CD4-positive, CD25-positive, alpha-beta regulatory T cell (primary cell): ENCODE results near the gene LCE6A. TPM values are rescaled to one million over a fixed set of nuclear protein-coding genes. Genes with fewer than 3 reads are reported as not detected.

Experiments
- ATAC-seq, 2 donors: fragments of 150-1000 bp; cut with Tn5 transposase; one replicate each; pipeline ENCODE4 v1.10.0; 2021; ENCODE audit warnings: low read depth in 2 of 2, moderate number of reproducible peaks in 2 of 2, moderate library complexity in 1 of 2
- DNase-seq, 3 donors: peaks; one replicate each; pipeline versions ENCODE4 v3.0.0 to v3.0.0-alpha.2; 2012 to 2022; ENCODE audit warnings: mixed read lengths in 1 of 3
- H3K27ac ChIP-seq: one replicate; pipeline ENCODE4 v1.7.0; 2013; ENCODE audit warnings: mild to moderate bottlenecking, low read length; ENCODE audit not compliant: insufficient read depth, poor library complexity, severe bottlenecking
- H3K27me3 ChIP-seq: one replicate; pipeline ENCODE4 v1.7.0; 2013; ENCODE audit warnings: low read length; ENCODE audit not compliant: control insufficient read depth, insufficient read depth
- H3K36me3 ChIP-seq: one replicate; pipeline ENCODE4 v1.7.0; 2013; ENCODE audit warnings: mild to moderate bottlenecking, low read length, moderate library complexity; ENCODE audit not compliant: control insufficient read depth, insufficient read depth
- H3K4me1 ChIP-seq: 2 replicates; pipeline ENCODE4 v1.7.0; 2013; ENCODE audit warnings: mild to moderate bottlenecking, low read length; ENCODE audit not compliant: insufficient read depth, control insufficient read depth, poor library complexity, severe bottlenecking
- H3K4me3 ChIP-seq: one replicate; pipeline ENCODE4 v1.7.0; 2013; ENCODE audit warnings: low read depth, mild to moderate bottlenecking, low read length, moderate library complexity
- H3K9me3 ChIP-seq, 2 experiments: 1 replicate in 1 of 2; 2 replicates in 1 of 2; pipeline ENCODE4 v1.7.0; 2013; ENCODE audit warnings: low read length in 2 of 2, mild to moderate bottlenecking in 1 of 2, moderate library complexity in 1 of 2; ENCODE audit not compliant: control insufficient read depth in 2 of 2
- H3K27ac Mint-ChIP-seq, 3 donors: one replicate each; pipeline ENCODE4 v1.8.0; 2020 to 2022; ENCODE audit warnings: mild to moderate bottlenecking in 3 of 3, mixed read lengths in 3 of 3, moderate library complexity in 2 of 3
- H3K27me3 Mint-ChIP-seq: one replicate; pipeline ENCODE4 v1.8.0; 2022; ENCODE audit warnings: mild to moderate bottlenecking, mixed read lengths
- H3K36me3 Mint-ChIP-seq: one replicate; pipeline ENCODE4 v1.8.0; 2020; ENCODE audit warnings: mixed read lengths
- H3K4me1 Mint-ChIP-seq, 4 donors: one replicate each; pipeline ENCODE4 v1.8.0; 2020 to 2022; ENCODE audit warnings: mixed read lengths in 4 of 4, mild to moderate bottlenecking in 1 of 4
- H3K4me3 Mint-ChIP-seq, 4 donors: one replicate each; pipeline ENCODE4 v1.8.0; 2020 to 2022; ENCODE audit warnings: mild to moderate bottlenecking in 4 of 4, mixed read lengths in 4 of 4, moderate library complexity in 3 of 4
- H3K9me3 Mint-ChIP-seq, 7 donors: one replicate each; pipeline ENCODE4 v1.8.0; 2020 to 2022; ENCODE audit warnings: mixed read lengths in 7 of 7, mild to moderate bottlenecking in 3 of 7, moderate library complexity in 2 of 7
- polyA plus RNA-seq, 4 donors: library from polyadenylated mRNA; unstranded; fragments of 300-500 nt; fragmentation: Illumina TruSeq; gene quantifications; one replicate each; pipeline ENCODE4 v1.2.3, GENCODE V29; 2021
- total RNA-seq: library from RNA; stranded (reverse); gene quantifications from one replicate; pipeline ENCODE4 v1.2.3, GENCODE V29; 2022

The LCE6A gene
- total and polyA plus RNA-seq, 5 donors from 2014 or later: not detected

DNA sequence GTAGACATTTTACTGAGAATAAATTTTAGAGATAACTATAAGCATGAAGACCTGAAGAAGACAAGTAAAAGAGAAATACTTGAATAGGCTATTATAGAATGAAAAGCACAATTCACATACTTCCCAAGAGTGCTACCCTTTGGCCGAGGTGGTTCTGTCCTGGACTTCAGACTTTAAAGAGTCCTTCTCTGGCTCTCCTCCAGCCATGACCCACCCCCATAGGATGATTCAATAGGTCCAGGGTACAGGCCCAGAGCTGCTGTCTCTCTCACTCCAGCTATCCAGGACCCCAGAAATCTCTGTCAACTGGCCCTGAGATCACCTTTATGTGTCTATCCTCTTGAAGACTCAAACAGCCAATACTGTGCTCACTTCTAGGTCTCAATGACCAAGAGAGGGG, 34.2 kb downstream of the LCE6A start:
- H3K27me3 Mint-ChIP-seq: no peaks in the 10 kb centered on the region
- no peaks in the 10 kb centered on the region for H3K36me3 Mint-ChIP-seq
- Histone ChIP-seq H3K9me3 (no peaks in the 10 kb centered on the region), H3K4me3 (no peak overlapping the region), H3K27me3 (peaks cover 3% of the 10 kb centered on the region), H3K27ac (no peak overlapping the region), H3K4me1 (no peaks in the 10 kb centered on the region), H3K36me3 (no peaks in the 10 kb centered on the region)
- H3K4me1 Mint-ChIP-seq: peaks cover 0 to 2% (median 0%) of the 10 kb centered on the region in 4 donors
- no peak for DNase-seq
- ATAC-seq: no peak
- H3K9me3 Mint-ChIP-seq: peaks cover 0 to 4% (median 1%) of the 10 kb centered on the region in 7 donors
- no peak overlapping the region for H3K27ac Mint-ChIP-seq
- no peak overlapping the region for H3K4me3 Mint-ChIP-seq

DNA sequence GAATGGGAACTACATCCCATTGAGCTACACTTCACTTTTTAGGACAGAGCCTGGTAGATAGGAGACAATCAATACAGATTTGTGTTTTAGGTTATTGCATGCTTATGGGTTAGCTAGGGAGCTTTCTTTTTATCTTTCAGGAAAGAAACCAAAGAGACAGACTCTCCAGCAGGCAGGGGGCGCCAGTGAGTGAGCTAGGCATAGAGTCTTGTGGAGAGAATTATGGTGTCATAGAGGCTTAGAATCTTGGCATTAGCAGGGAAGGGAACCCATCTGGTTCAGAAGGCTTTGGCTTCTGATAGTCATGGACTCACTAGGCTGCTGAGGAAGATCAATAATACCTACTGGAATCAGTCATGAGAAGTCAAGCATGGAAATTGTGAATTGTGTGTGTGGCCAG, 35.4 kb downstream of the LCE6A start, which contains the start of gene SMCP:
Gene SMCP, plus strand, starts transcription at position 281 of the 400 bp plus-strand sequence. CDS start 6,101 bp downstream, outside the sequence.
- no peak for ATAC-seq
- Histone ChIP-seq H3K9me3 (no peaks in the 10 kb centered on the region), H3K4me1 (no peaks in the 10 kb centered on the region), H3K27ac (no peak within 1 kb of the TSS), H3K27me3 (no peaks in the 10 kb centered on the region), H3K36me3 (no peaks in the 10 kb centered on the region), H3K4me3 (no peak within 1 kb of the TSS)
- H3K27ac Mint-ChIP-seq: peak within 1 kb of the TSS in 1 of 3 donors; percentile 82
- H3K4me1 Mint-ChIP-seq: peaks cover 0 to 2% (median 0%) of the 10 kb centered on the region in 4 donors
- H3K36me3 Mint-ChIP-seq: no peaks in the 10 kb centered on the region
- H3K27me3 Mint-ChIP-seq: no peaks in the 10 kb centered on the region
- DNase-seq: peak in 1 of 3 donors; percentile 11
- peaks cover 0 to 4% (median 1%) of the 10 kb centered on the region in 7 donors for H3K9me3 Mint-ChIP-seq
- H3K4me3 Mint-ChIP-seq: no peak within 1 kb of the TSS

DNA sequence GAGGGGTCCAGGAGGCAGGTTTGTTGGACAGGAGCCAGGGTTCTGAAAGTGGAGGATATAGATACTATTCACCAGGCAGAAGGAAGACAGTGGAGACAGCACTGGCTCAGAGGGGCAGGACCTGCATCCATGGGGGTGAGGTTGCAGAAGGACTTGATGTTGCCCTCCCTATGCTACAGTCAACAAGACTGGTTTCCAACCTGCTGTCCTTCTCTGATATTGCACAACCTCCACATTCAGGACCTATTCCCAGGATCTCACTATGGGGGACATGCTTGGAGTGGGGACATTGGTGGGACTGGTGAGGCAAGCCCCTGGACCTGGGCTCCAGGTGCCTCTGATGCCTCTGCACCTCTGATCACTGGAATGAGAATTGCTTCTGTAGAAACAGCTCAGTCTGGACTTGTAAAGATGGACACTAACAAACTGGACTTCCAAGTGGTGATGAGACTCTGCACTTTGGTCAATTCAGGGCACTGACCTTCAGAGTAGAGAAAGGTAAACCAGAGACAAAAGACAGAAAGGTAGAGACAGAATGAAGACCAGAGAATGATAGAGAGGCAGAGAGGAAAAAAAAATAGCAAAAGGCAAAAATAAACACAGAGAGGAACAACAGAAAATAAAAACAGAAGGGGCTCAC, 37.0 kb downstream of the LCE6A start:
- no peaks in the 10 kb centered on the region for H3K27me3 Mint-ChIP-seq
- Histone ChIP-seq H3K4me1 (no peaks in the 10 kb centered on the region), H3K27ac (no peak overlapping the region), H3K27me3 (no peaks in the 10 kb centered on the region), H3K9me3 (no peaks in the 10 kb centered on the region), H3K36me3 (no peaks in the 10 kb centered on the region), H3K4me3 (no peak overlapping the region)
- no peaks in the 10 kb centered on the region for H3K36me3 Mint-ChIP-seq
- peak overlapping the region in 1 of 4 donors; percentile 5 for H3K4me3 Mint-ChIP-seq
- H3K4me1 Mint-ChIP-seq: peaks cover 0 to 2% (median 0%) of the 10 kb centered on the region in 4 donors
- H3K9me3 Mint-ChIP-seq: peaks cover 0 to 4% (median 1%) of the 10 kb centered on the region in 7 donors
- no peak for ATAC-seq
- no peak for DNase-seq
- no peak overlapping the region for H3K27ac Mint-ChIP-seq

DNA sequence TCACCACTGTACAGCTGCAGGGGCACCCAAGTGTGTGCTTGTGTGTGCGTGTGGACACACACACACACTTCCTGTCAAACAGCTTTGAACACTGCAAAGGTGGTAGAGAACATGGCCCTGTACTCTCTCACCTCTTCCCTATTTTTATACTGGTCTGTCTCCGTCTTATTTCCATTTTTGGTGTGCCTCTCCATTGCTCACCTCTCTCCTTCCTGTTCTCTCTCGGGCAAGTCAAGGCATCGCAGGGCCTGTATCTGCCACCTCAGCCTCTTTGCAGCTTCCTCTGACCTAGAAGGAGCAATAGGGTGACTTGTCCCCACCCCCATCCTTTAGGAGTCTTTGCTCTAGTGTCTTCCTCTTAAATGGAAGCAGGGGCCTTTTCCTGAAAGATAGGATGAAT, 37.7 kb downstream of the LCE6A start:
- no peaks in the 10 kb centered on the region for H3K36me3 ChIP-seq
- no peak overlapping the region for H3K4me3 ChIP-seq
- no peaks in the 10 kb centered on the region for H3K27me3 ChIP-seq
- ATAC-seq (no peak), DNase-seq (no peak)
- no peaks in the 10 kb centered on the region for H3K27me3 Mint-ChIP-seq
- H3K4me1 Mint-ChIP-seq: peaks cover 0 to 2% (median 0%) of the 10 kb centered on the region in 4 donors
- H3K4me1 ChIP-seq: no peaks in the 10 kb centered on the region
- no peak overlapping the region for H3K4me3 Mint-ChIP-seq
- no peak overlapping the region for H3K27ac ChIP-seq
- H3K27ac Mint-ChIP-seq: no peak overlapping the region
- H3K9me3 Mint-ChIP-seq: peaks cover 0 to 4% (median 1%) of the 10 kb centered on the region in 7 donors
- H3K9me3 ChIP-seq: no peaks in the 10 kb centered on the region
- H3K36me3 Mint-ChIP-seq: no peaks in the 10 kb centered on the region

DNA sequence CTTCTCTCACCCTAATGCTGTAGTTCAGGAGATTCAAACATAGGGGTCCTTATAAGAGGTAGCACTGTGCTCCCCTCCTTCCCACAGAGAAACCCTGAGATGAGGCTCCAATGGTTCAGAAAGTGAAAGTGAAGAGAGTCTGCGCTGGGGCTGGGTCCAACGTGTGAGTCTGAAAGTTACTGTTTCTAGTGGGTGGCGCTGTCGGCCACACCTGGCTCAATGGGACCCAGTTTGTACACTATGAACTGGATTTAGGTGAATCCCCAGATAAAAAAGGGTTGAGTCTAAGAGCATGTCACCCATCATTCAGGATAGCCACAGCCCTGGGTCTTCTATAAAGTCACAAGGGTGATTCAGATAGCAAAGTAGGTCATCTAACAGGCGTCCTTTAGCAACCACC, 38.3 kb downstream of the LCE6A start:
- Histone ChIP-seq H3K4me1 (no peaks in the 10 kb centered on the region), H3K27me3 (no peaks in the 10 kb centered on the region), H3K27ac (no peak overlapping the region), H3K36me3 (no peaks in the 10 kb centered on the region), H3K4me3 (no peak overlapping the region), H3K9me3 (no peaks in the 10 kb centered on the region)
- Mint-ChIP-seq H3K4me1 (peaks cover 0 to 2% (median 0%) of the 10 kb centered on the region in 4 donors), H3K27ac (no peak overlapping the region), H3K27me3 (no peaks in the 10 kb centered on the region), H3K9me3 (peaks cover 0 to 4% (median 1%) of the 10 kb centered on the region in 7 donors), H3K4me3 (no peak overlapping the region), H3K36me3 (no peaks in the 10 kb centered on the region)
- ATAC-seq (no peak), DNase-seq (no peak)

DNA sequence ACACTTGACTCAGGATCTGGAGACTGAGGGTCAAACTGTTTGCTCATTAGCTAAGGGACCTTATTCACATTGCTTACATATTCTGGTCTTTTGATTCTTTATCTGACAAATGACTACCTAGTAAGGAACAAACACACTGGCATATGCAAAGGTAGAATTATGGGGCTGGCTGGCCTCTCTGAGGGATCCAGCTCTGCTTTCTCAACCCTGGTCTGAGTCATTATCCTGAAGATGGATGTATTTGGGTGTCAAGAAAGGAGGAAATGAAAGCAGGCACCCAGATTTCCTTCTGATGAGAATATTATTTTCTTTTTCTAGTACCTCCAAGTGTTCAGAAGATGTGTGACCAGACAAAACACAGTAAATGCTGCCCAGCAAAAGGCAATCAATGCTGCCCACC, 41.4 kb downstream of the LCE6A start:
- Histone ChIP-seq H3K9me3 (no peaks in the 10 kb centered on the region), H3K27me3 (no peaks in the 10 kb centered on the region), H3K27ac (no peak overlapping the region), H3K36me3 (no peaks in the 10 kb centered on the region), H3K4me3 (no peak overlapping the region), H3K4me1 (no peaks in the 10 kb centered on the region)
- Mint-ChIP-seq H3K27ac (no peak overlapping the region), H3K27me3 (peaks cover 4% of the 10 kb centered on the region), H3K4me1 (peaks cover 0 to 2% (median 0%) of the 10 kb centered on the region in 4 donors), H3K9me3 (peaks cover 0 to 2% (median 0%) of the 10 kb centered on the region in 7 donors), H3K36me3 (no peaks in the 10 kb centered on the region), H3K4me3 (no peak overlapping the region)
- DNase-seq (no peak), ATAC-seq (no peak)

DNA sequence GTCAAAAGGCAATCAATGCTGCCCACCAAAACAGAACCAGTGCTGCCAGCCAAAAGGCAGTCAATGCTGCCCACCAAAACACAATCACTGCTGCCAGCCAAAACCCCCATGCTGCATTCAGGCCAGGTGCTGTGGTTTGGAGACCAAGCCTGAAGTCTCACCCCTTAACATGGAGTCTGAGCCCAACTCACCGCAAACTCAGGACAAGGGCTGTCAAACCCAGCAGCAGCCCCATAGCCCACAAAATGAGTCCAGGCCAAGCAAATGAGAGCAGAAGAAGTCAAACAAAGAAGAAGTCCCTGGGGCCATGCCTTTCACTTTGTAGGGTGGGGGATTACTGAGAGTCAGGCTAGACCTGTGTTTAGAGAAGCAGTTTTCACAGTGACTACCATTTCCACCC, 41.9 kb downstream of the LCE6A start:
- ATAC-seq (no peak), DNase-seq (no peak)
- no peak overlapping the region for H3K27ac ChIP-seq
- Mint-ChIP-seq H3K9me3 (peaks cover 0 to 2% (median 0%) of the 10 kb centered on the region in 7 donors), H3K27me3 (peaks cover 5% of the 10 kb centered on the region), H3K4me3 (no peak overlapping the region), H3K4me1 (peaks cover 0 to 2% (median 0%) of the 10 kb centered on the region in 4 donors), H3K36me3 (no peaks in the 10 kb centered on the region), H3K27ac (no peak overlapping the region)
- no peaks in the 10 kb centered on the region for H3K4me1 ChIP-seq
- no peak overlapping the region for H3K4me3 ChIP-seq
- no peaks in the 10 kb centered on the region for H3K36me3 ChIP-seq
- no peaks in the 10 kb centered on the region for H3K27me3 ChIP-seq
- no peaks in the 10 kb centered on the region for H3K9me3 ChIP-seq
